CD14-positive monocyte (primary cell): ENCODE data around the gene SLITRK2. TPM values are rescaled to one million over a fixed set of nuclear protein-coding genes. Genes with fewer than 3 reads are reported as not detected.
A peak's percentile ranks its signal among the peaks of the same experiment; 100 is the strongest.

Source experiments
- DNase-seq, 3 donors: peaks; one replicate each; pipeline ENCODE4 v3.0.0-alpha.2; 2011 to 2022
- H2AFZ ChIP-seq: 2 replicates; pipeline ENCODE4 v1.6.0; 2012; ENCODE audit warnings: mild to moderate bottlenecking, low read depth, low read length, inconsistent platforms; ENCODE audit not compliant: insufficient read depth, poor library complexity, severe bottlenecking
- H3K27ac ChIP-seq, 2 donors: 1 replicate in 1 of 2; 2 replicates in 1 of 2; pipeline ENCODE4 v1.5.1; 2012 to 2013; ENCODE audit warnings: low read length in 2 of 2, control low read depth in 1 of 2, inconsistent platforms in 1 of 2, low read depth in 1 of 2, mild to moderate bottlenecking in 1 of 2
- H3K27me3 ChIP-seq, 2 donors: one replicate each; pipeline versions ENCODE4 v1.6.0 to v1.6.1; 2011 to 2013; ENCODE audit warnings: low read length in 2 of 2; ENCODE audit not compliant: control insufficient read depth in 2 of 2, insufficient read depth in 2 of 2
- H3K36me3 ChIP-seq, 2 donors: replicated peaks in 1 of 2; 1 replicate in 1 of 2; 2 replicates in 1 of 2; pipeline versions ENCODE4 v1.5.1 to v1.6.1; 2012 to 2013; ENCODE audit warnings: low read length in 2 of 2, control low read depth in 1 of 2, inconsistent platforms in 1 of 2, mild to moderate bottlenecking in 1 of 2; ENCODE audit not compliant: insufficient read depth in 2 of 2, control insufficient read depth in 1 of 2
- H3K4me1 ChIP-seq, 2 donors: 1 replicate in 1 of 2; 2 replicates in 1 of 2; pipeline versions ENCODE4 v1.5.1 to v1.6.1; 2012 to 2013; ENCODE audit warnings: low read length in 2 of 2, control low read depth in 1 of 2, inconsistent platforms in 1 of 2, mild to moderate bottlenecking in 1 of 2, moderate library complexity in 1 of 2; ENCODE audit not compliant: insufficient read depth in 2 of 2, control insufficient read depth in 1 of 2
- H3K4me2 ChIP-seq: replicated peaks from 2 replicates; pipeline ENCODE3; 2012; ENCODE audit warnings: low read length, moderate library complexity, mild to moderate bottlenecking; ENCODE audit not compliant: poor library complexity, severe bottlenecking; ENCODE audit errors: extremely low read depth
- H3K4me3 ChIP-seq, 3 experiments: fragments of 200-600 bp in 1 of 3; sonication (generic) in 1 of 3; replicated peaks in 1 of 3; 1 replicate in 2 of 3; 2 replicates in 1 of 3; pipeline ENCODE4 v1.5.1; 2011 to 2013; ENCODE audit warnings: low read length in 3 of 3, mild to moderate bottlenecking in 3 of 3, control low read depth in 2 of 3, low read depth in 2 of 3, inconsistent platforms in 1 of 3, moderate library complexity in 1 of 3
- H3K79me2 ChIP-seq: 2 replicates; pipeline ENCODE4 v1.6.0; 2012; ENCODE audit warnings: mild to moderate bottlenecking, control low read depth, inconsistent platforms, low read length, moderate library complexity; ENCODE audit not compliant: insufficient read depth
- H3K9ac ChIP-seq: 2 replicates; pipeline ENCODE4 v1.6.0; 2017; ENCODE audit warnings: low read length, mild to moderate bottlenecking; ENCODE audit not compliant: insufficient read depth, poor library complexity, severe bottlenecking
- H3K9me3 ChIP-seq, 2 donors: replicated peaks in 1 of 2; 1 replicate in 1 of 2; 2 replicates in 1 of 2; pipeline versions ENCODE4 v1.5.1 to v1.6.1; 2012 to 2013; ENCODE audit warnings: low read length in 2 of 2, control low read depth in 1 of 2; ENCODE audit not compliant: control insufficient read depth in 1 of 2, insufficient read depth in 1 of 2
- H4K20me1 ChIP-seq: 2 replicates; pipeline ENCODE4 v1.6.0; 2012; ENCODE audit warnings: mild to moderate bottlenecking, low read length, control low read depth, moderate library complexity; ENCODE audit not compliant: insufficient read depth
- H3K27ac Mint-ChIP-seq, 7 donors: one replicate each; pipeline ENCODE4 v1.8.0; 2020; ENCODE audit warnings: mild to moderate bottlenecking in 7 of 7, mixed read lengths in 7 of 7, moderate library complexity in 6 of 7, inconsistent platforms in 2 of 7
- H3K27me3 Mint-ChIP-seq, 3 donors: one replicate each; pipeline ENCODE4 v1.8.0; 2021 to 2022; ENCODE audit warnings: low read depth in 3 of 3, mild to moderate bottlenecking in 3 of 3, mixed read lengths in 3 of 3, moderate library complexity in 3 of 3, inconsistent platforms in 1 of 3
- H3K36me3 Mint-ChIP-seq, 2 donors: one replicate each; pipeline ENCODE4 v1.8.0; 2020; ENCODE audit warnings: mixed read lengths in 2 of 2, inconsistent platforms in 1 of 2, mild to moderate bottlenecking in 1 of 2
- H3K4me1 Mint-ChIP-seq: one replicate; pipeline ENCODE4 v1.8.0; 2020; ENCODE audit warnings: mild to moderate bottlenecking, mixed read lengths
- H3K4me3 Mint-ChIP-seq, 2 donors: one replicate each; pipeline ENCODE4 v1.8.0; 2020; ENCODE audit warnings: mild to moderate bottlenecking in 2 of 2, mixed read lengths in 2 of 2, moderate library complexity in 1 of 2
- H3K9me3 Mint-ChIP-seq, 7 donors: one replicate each; pipeline ENCODE4 v1.8.0; 2020 to 2022; ENCODE audit warnings: mixed read lengths in 7 of 7, mild to moderate bottlenecking in 6 of 7, moderate library complexity in 6 of 7, inconsistent platforms in 2 of 7
- WGBS: methylation state at CpG from one replicate; pipeline ENCODE4 v1.1.5; 2013; ENCODE audit warnings: missing lambda C conversion rate; ENCODE audit not compliant: insufficient coverage; 5-methylcytosine and 5-hydroxymethylcytosine counted together
- intact Hi-C, 2 donors: fragments of 100-400 bp; cut with micrococcal nuclease; formaldehyde crosslinking; loops; one replicate each; pipeline versions ENCODE4 v1.15.0 to v1.15.1; 2023
- polyA minus RNA-seq: library from RNA; depleted of rRNA, polyadenylated mRNA; stranded (reverse); fragments of >200 nt; gene quantifications from 2 replicates; pipeline ENCODE4 v1.2.3, GENCODE V29; 2012
- polyA plus RNA-seq, 3 donors: library from polyadenylated mRNA; depleted of rRNA in 1 of 3; unstranded in 2 of 3; stranded (reverse) in 1 of 3; fragments of 300-500 nt in 2 of 3; fragments of >200 nt in 1 of 3; fragmentation: Illumina TruSeq in 2 of 3; gene quantifications; 1 replicate in 2 of 3; 2 replicates in 1 of 3; pipeline ENCODE4 v1.2.3, GENCODE V29; 2012 to 2021
- total RNA-seq, 12 experiments: library from RNA in 1 of 12; stranded (reverse) in 1 of 12; fragments of 120-200 nt in 1 of 12; gene quantifications; one replicate each; pipeline ENCODE4 v1.2.4 and lab custom pipeline; 2013 to 2026; ENCODE audit warnings: mixed read lengths in 6 of 12, inconsistent platforms in 1 of 12
- TF ChIP-seq, protein P1 (sequence below): fragments of 200-600 bp; IDR thresholded peaks from one replicate; pipeline ENCODE4 v1.8.0; 2022; ENCODE audit warnings: antibody characterized with exemption, mild to moderate bottlenecking

The SLITRK2 gene, protein sequence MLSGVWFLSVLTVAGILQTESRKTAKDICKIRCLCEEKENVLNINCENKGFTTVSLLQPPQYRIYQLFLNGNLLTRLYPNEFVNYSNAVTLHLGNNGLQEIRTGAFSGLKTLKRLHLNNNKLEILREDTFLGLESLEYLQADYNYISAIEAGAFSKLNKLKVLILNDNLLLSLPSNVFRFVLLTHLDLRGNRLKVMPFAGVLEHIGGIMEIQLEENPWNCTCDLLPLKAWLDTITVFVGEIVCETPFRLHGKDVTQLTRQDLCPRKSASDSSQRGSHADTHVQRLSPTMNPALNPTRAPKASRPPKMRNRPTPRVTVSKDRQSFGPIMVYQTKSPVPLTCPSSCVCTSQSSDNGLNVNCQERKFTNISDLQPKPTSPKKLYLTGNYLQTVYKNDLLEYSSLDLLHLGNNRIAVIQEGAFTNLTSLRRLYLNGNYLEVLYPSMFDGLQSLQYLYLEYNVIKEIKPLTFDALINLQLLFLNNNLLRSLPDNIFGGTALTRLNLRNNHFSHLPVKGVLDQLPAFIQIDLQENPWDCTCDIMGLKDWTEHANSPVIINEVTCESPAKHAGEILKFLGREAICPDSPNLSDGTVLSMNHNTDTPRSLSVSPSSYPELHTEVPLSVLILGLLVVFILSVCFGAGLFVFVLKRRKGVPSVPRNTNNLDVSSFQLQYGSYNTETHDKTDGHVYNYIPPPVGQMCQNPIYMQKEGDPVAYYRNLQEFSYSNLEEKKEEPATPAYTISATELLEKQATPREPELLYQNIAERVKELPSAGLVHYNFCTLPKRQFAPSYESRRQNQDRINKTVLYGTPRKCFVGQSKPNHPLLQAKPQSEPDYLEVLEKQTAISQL
- total RNA-seq (2013) = not detected
- polyA plus RNA-seq (not detected), polyA minus RNA-seq (not detected in 2 replicates), total RNA-seq (lab: John Stamatoyannopoulos, UW) (0 to 1.6 (median 0.06) reads per million in 11 experiments)

DNA sequence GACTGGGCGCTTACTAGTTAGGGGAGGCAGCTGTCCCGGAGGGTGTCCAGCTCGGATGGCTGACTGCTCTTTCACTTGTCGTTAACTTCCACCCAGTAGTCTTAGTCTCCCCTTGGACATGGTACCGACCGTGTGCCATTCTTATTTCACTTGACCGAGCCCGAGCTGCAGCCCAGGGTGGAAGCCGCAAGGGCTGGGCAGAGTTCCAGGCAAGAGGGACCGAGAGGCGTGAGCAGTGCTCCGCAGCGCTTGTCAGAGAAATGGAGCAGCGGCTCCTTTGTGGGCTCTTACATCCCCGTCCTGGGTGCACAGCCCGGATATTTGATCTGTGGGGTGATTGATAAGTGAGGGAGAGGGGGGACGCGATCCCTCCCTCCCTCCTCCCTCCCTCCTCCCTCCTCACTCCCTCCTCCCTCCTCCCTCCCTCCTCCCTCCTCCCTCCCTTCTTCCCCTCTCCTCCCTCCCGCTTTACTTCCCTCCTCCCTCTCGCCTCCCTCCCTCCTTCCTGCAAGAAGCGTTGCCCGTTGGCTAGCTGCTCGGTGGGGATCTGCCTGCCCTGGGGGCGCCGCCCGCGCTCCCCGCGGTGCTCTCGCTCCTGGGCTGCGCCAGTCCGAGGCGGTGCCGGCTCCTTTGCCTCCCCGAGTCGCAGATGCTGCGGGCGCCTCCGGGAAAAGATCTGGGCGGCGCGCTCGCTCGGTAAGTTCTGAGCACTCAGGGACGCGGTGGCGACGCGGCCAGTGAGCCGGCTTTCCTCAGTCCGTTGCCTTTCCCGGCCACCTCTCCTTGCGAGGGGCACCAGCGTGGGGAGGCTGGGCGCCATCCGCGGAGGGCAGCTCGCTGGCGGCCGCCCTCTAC is at the start of gene SLITRK2:
SLITRK2 (plus strand) TSS at position 499 of the 855 bp plus-strand sequence. CDS start 4,597 bp downstream, outside the sequence.
- H3K36me3 ChIP-seq = no peaks in the 10 kb centered on the region
- Mint-ChIP-seq H3K27me3 (peaks cover 42 to 63% (median 53%) of the 10 kb centered on the region in 3 donors), H3K4me1 (no peaks in the 10 kb centered on the region), H3K4me3 (peak within 1 kb of the TSS in 1 of 2 donors; percentile 68), H3K36me3 (no peaks in the 10 kb centered on the region), H3K27ac (no peak within 1 kb of the TSS), H3K9me3 (peaks cover 0 to 8% (median 2%) of the 10 kb centered on the region in 7 donors)
- no peaks in the 10 kb centered on the region for H4K20me1 ChIP-seq
- intact Hi-C loops = no loop called here
- H3K27ac ChIP-seq = no peak within 1 kb of the TSS
- H3K4me3 ChIP-seq = no peak within 1 kb of the TSS
- H3K27me3 ChIP-seq = peaks cover 24 to 53% of the 10 kb centered on the region in 2 donors
- H3K79me2 ChIP-seq = no peaks in the 10 kb centered on the region
- H3K9me3 ChIP-seq = peaks cover 0 to 10% of the 10 kb centered on the region in 2 donors
- H2AFZ ChIP-seq = no peak within 1 kb of the TSS
- WGBS = under 1% methylated on average over 33 of the region's 60 CpGs
- no peaks in the 10 kb centered on the region for H3K4me1 ChIP-seq
- H3K9ac ChIP-seq = no peak within 1 kb of the TSS
- TF ChIP-seq, protein P1, sequence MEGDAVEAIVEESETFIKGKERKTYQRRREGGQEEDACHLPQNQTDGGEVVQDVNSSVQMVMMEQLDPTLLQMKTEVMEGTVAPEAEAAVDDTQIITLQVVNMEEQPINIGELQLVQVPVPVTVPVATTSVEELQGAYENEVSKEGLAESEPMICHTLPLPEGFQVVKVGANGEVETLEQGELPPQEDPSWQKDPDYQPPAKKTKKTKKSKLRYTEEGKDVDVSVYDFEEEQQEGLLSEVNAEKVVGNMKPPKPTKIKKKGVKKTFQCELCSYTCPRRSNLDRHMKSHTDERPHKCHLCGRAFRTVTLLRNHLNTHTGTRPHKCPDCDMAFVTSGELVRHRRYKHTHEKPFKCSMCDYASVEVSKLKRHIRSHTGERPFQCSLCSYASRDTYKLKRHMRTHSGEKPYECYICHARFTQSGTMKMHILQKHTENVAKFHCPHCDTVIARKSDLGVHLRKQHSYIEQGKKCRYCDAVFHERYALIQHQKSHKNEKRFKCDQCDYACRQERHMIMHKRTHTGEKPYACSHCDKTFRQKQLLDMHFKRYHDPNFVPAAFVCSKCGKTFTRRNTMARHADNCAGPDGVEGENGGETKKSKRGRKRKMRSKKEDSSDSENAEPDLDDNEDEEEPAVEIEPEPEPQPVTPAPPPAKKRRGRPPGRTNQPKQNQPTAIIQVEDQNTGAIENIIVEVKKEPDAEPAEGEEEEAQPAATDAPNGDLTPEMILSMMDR = no peak
- no peak within 1 kb of the TSS for H3K4me2 ChIP-seq
- no peak for DNase-seq
